Lower lobe of right lung (tissue), 2 donors: ENCODE data around the gene GDAP1L1. TPM values are rescaled to one million over a fixed set of nuclear protein-coding genes. Genes with fewer than 3 reads are reported as not detected.

Source experiments
- ATAC-seq, 2 donors: fragments of 200-7000 bp; cut with Tn5 transposase; one replicate each; pipeline ENCODE4 v1.9.1; 2020 to 2022; ENCODE audit warnings: mild to moderate bottlenecking in 2 of 2, moderate library complexity in 2 of 2
- DNase-seq: peaks from one replicate; pipeline ENCODE4 v3.0.0-alpha.2; 2020
- H3K27ac ChIP-seq: fragments of 200-600 bp; one replicate; pipeline ENCODE4 v1.8.0; 2022
- H3K27me3 ChIP-seq: fragments of 200-600 bp; one replicate; pipeline ENCODE4 v1.8.0; 2022; ENCODE audit warnings: low read depth
- H3K36me3 ChIP-seq: fragments of 200-600 bp; one replicate; pipeline ENCODE4 v1.8.0; 2022; ENCODE audit warnings: mild to moderate bottlenecking
- H3K4me1 ChIP-seq: fragments of 200-600 bp; one replicate; pipeline ENCODE4 v1.8.0; 2022
- H3K4me3 ChIP-seq: fragments of 200-600 bp; one replicate; pipeline ENCODE4 v1.8.0; 2022; ENCODE audit warnings: mild to moderate bottlenecking
- H3K9me3 ChIP-seq: fragments of 200-600 bp; one replicate; pipeline ENCODE4 v1.8.0; 2022
- CTCF ChIP-seq: fragments of 200-600 bp; IDR thresholded peaks from one replicate; pipeline ENCODE4 v1.8.0; 2022; ENCODE audit warnings: antibody characterized with exemption, mild to moderate bottlenecking
- intact Hi-C: fragments of 100-400 bp; cut with DNase I; formaldehyde crosslinking; loops from one replicate; pipeline ENCODE4 v1.11.0; 2022
- total RNA-seq: library from RNA; stranded (reverse); fragmentation: NEBNext Ultra II Directional; extraction: Animal tissue kit (Norgen Biotek cat#: 25700); gene quantifications from one replicate; pipeline ENCODE4 v1.2.1, GENCODE V29; 2021
- donor health status: DM: no; HTN: yes; CAD: no; lungs with severe emphysema.

Gene GDAP1L1
- total RNA-seq, 1 donor from 2014 or later: not detected

- no peak for DNase-seq
- Histone ChIP-seq H3K4me3 (no peak overlapping the region), H3K27ac (no peak overlapping the region), H3K4me1 (peaks cover 36% of the 10 kb centered on the region), H3K27me3 (no peaks in the 10 kb centered on the region), H3K36me3 (no peaks in the 10 kb centered on the region), H3K9me3 (no peaks in the 10 kb centered on the region)
- ATAC-seq: no peak
- no peak for TF ChIP-seq CTCF
- intact Hi-C loops: no loop called here
These were observed 34.3 kb upstream of the GDAP1L1 start for GRCh38 chr20:44212792-44213191.

- no peaks in the 10 kb centered on the region for H3K27me3 ChIP-seq
- no peak overlapping the region for H3K4me3 ChIP-seq
- H3K4me1 ChIP-seq: peaks cover 23% of the 10 kb centered on the region
- no peaks in the 10 kb centered on the region for H3K36me3 ChIP-seq
- H3K9me3 ChIP-seq: no peaks in the 10 kb centered on the region
- H3K27ac ChIP-seq: no peak overlapping the region
- intact Hi-C loops: loop anchor here (5.0 kb wide), 1 partner anchor 97 kb away; the partner anchor contains the start of gene FITM2
- ATAC-seq (no peak), DNase-seq (peak; percentile 67)
- peak; percentile 75 for TF ChIP-seq CTCF
These were observed 32.0 kb upstream of the GDAP1L1 start for GRCh38 chr20:44215125-44215524.

- peak; percentile 87 for TF ChIP-seq CTCF
- peaks cover 12% of the 10 kb centered on the region for H3K4me1 ChIP-seq
- no peaks in the 10 kb centered on the region for H3K27me3 ChIP-seq
- ATAC-seq (peak; percentile 90 to 93), DNase-seq (peak; percentile 79)
- H3K27ac ChIP-seq: peak overlapping the region; percentile 16
- H3K4me3 ChIP-seq: peak overlapping the region; percentile 28
- H3K36me3 ChIP-seq: no peaks in the 10 kb centered on the region
- H3K9me3 ChIP-seq: no peaks in the 10 kb centered on the region
- intact Hi-C loops: loop anchor here (5.0 kb wide), 1 partner anchor 95 kb away; the partner anchor contains the start of gene FITM2
These were observed 29.6 kb upstream of the GDAP1L1 start for GRCh38 chr20:44217342-44218092.

- Histone ChIP-seq H3K36me3 (no peaks in the 10 kb centered on the region), H3K4me1 (peaks cover 12% of the 10 kb centered on the region), H3K27ac (no peak overlapping the region), H3K27me3 (no peaks in the 10 kb centered on the region), H3K9me3 (no peaks in the 10 kb centered on the region), H3K4me3 (no peak overlapping the region)
- no peak for DNase-seq
- no peak for TF ChIP-seq CTCF
- peak in 1 of 2 donors; percentile 33 for ATAC-seq
- intact Hi-C loops: loop anchor here (5.0 kb wide), 1 partner anchor 94 kb away; the partner anchor contains the start of gene FITM2
These were observed 28.7 kb upstream of the GDAP1L1 start for GRCh38 chr20:44218446-44218845.

- Histone ChIP-seq H3K27me3 (no peaks in the 10 kb centered on the region), H3K27ac (no peak overlapping the region), H3K9me3 (no peaks in the 10 kb centered on the region), H3K4me3 (no peak overlapping the region), H3K36me3 (no peaks in the 10 kb centered on the region), H3K4me1 (peaks cover 12% of the 10 kb centered on the region)
- ATAC-seq (no peak), DNase-seq (no peak)
- intact Hi-C loops: loop anchor here (5.0 kb wide), 1 partner anchor 93 kb away; the partner anchor contains the start of gene FITM2
- no peak for TF ChIP-seq CTCF
These were observed 27.9 kb upstream of the GDAP1L1 start for GRCh38 chr20:44219170-44219730.
